T-cell (primary cell): ENCODE data around the gene AKR1C1. TPM values are rescaled to one million over a fixed set of nuclear protein-coding genes. Genes with fewer than 3 reads are reported as not detected.
"Not testable (repeated sequence)": the region's sequence is repeated elsewhere in the genome, so short reads cannot be mapped to it uniquely, and the experiment has no call there.

Experiments used
- ATAC-seq, 4 experiments: fragments of 200-7000 bp in 3 of 4; fragments of 150-1000 bp in 1 of 4; cut with Tn5 transposase; replicated peaks in 1 of 4; 1 replicate in 3 of 4; 2 replicates in 1 of 4; pipeline ENCODE4 v1.10.0; 2021; ENCODE audit warnings: moderate library complexity in 3 of 4, mild to moderate bottlenecking in 2 of 4, moderate number of reproducible peaks in 1 of 4
- CTCF ChIA-PET, 2 donors: fragments of 300-600 bp; sonication (Branson Sonifier 250); formaldehyde crosslinking; loops; one replicate each; lab custom pipeline; 2022; ENCODE audit warnings: antibody characterized with exemption in 2 of 2; lab: Charles Lee
- POLR2A ChIA-PET, 2 donors: fragments of 300-600 bp; sonication (Branson Sonifier 250); formaldehyde crosslinking; loops; one replicate each; lab custom pipeline; 2022; ENCODE audit warnings: antibody characterized with exemption in 2 of 2; lab: Charles Lee
- DNase-seq, 35 experiments: peaks; one replicate each; pipeline versions ENCODE4 v3.0.0 to v3.0.0-alpha.2; 2013 to 2023
- H3K27ac ChIP-seq: one replicate; pipeline ENCODE4 v1.5.1; 2013; ENCODE audit warnings: low read length
- H3K27me3 ChIP-seq, 2 experiments: replicated peaks in 1 of 2; 1 replicate in 1 of 2; 2 replicates in 1 of 2; pipeline versions ENCODE4 v1.6.1 to v1.7.0; 2013; ENCODE audit warnings: low read length in 1 of 2, mixed read lengths in 1 of 2; ENCODE audit not compliant: control insufficient read depth in 2 of 2, insufficient read depth in 2 of 2; ENCODE audit errors: extremely low read depth in 1 of 2
- H3K36me3 ChIP-seq, 2 donors: 1 replicate in 1 of 2; 2 replicates in 1 of 2; pipeline versions ENCODE4 v1.6.1 to v1.7.0; 2013; ENCODE audit warnings: low read length in 1 of 2; ENCODE audit not compliant: control insufficient read depth in 2 of 2, insufficient read depth in 1 of 2; ENCODE audit errors: extremely low read depth in 1 of 2
- H3K4me1 ChIP-seq, 2 experiments: 1 replicate in 1 of 2; 2 replicates in 1 of 2; pipeline versions ENCODE4 v1.6.1 to v1.7.0; 2013; ENCODE audit warnings: low read length in 2 of 2, mixed read lengths in 1 of 2; ENCODE audit not compliant: insufficient read depth in 2 of 2, control insufficient read depth in 1 of 2; ENCODE audit errors: extremely low read depth in 1 of 2
- H3K4me3 ChIP-seq, 2 donors: 1 replicate in 1 of 2; 2 replicates in 1 of 2; pipeline versions ENCODE4 v1.5.1 to v1.7.0; 2013; ENCODE audit warnings: mild to moderate bottlenecking in 2 of 2, low read length in 1 of 2, moderate library complexity in 1 of 2; ENCODE audit not compliant: control insufficient read depth in 1 of 2; ENCODE audit errors: extremely low read depth in 1 of 2
- H3K9me3 ChIP-seq: 2 replicates; pipeline ENCODE4 v1.7.0; 2013
- H3K27ac Mint-ChIP-seq, 2 donors: one replicate each; pipeline ENCODE4 v1.8.0; 2020 to 2021; ENCODE audit warnings: mild to moderate bottlenecking in 2 of 2, mixed read lengths in 2 of 2
- H3K27me3 Mint-ChIP-seq, 2 donors: one replicate each; pipeline ENCODE4 v1.8.0; 2021 to 2022; ENCODE audit warnings: mixed read lengths in 2 of 2
- H3K36me3 Mint-ChIP-seq: one replicate; pipeline ENCODE4 v1.8.0; 2021; ENCODE audit warnings: mixed read lengths
- H3K4me1 Mint-ChIP-seq, 3 donors: one replicate each; pipeline ENCODE4 v1.8.0; 2020 to 2022; ENCODE audit warnings: mixed read lengths in 3 of 3, mild to moderate bottlenecking in 1 of 3
- H3K4me3 Mint-ChIP-seq, 3 donors: one replicate each; pipeline ENCODE4 v1.8.0; 2020 to 2022; ENCODE audit warnings: mild to moderate bottlenecking in 3 of 3, mixed read lengths in 3 of 3, moderate library complexity in 3 of 3
- H3K9me3 Mint-ChIP-seq, 3 donors: one replicate each; pipeline ENCODE4 v1.8.0; 2020 to 2022; ENCODE audit warnings: mixed read lengths in 3 of 3
- WGBS: methylation state at CpG from one replicate; pipeline ENCODE4 v1.1.5; 2013; ENCODE audit warnings: missing lambda C conversion rate; ENCODE audit not compliant: insufficient coverage; 5-methylcytosine and 5-hydroxymethylcytosine counted together
- total RNA-seq, 35 experiments: library from RNA in 6 of 35; stranded (reverse) in 6 of 35; fragments of 120-200 nt in 1 of 35; gene quantifications; one replicate each; pipeline versions ENCODE4 v1.2.1 to v1.2.4 and lab custom pipeline; 2013 to 2026

The AKR1C1 gene
- total RNA-seq, 5 donors from 2014 or later (not counting 1 experiment from before 2014, with no cell fraction given), result 1.1 to 4.8 (median 3.0) TPM

DNA sequence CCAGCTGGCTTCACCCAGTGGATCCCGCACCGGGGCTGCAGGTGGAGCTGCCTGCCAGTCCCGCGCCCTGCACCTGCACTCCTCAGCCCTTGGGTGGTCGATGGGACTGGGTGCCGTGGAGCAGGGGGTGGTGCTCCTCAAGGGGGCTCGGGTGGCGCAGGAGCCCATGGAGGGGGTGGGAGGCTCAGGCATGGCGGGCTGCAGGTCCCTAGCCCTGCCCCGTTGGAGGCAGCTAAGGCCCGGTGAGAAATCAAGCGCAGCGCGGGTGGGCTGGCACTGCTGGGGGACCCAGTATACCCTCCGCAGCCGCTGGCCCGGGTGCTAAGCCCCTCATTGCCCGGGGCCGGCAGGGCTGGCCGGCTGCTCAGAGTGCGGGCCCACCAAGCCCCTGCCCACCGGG, 69.2 kb downstream of the AKR1C1 start:
- WGBS, result 80% methylated on average over 5 of the region's 22 CpGs
- H3K9me3 ChIP-seq, H3K36me3 ChIP-seq, H3K27ac Mint-ChIP-seq, H3K27me3 Mint-ChIP-seq, H3K27ac ChIP-seq, H3K4me1 ChIP-seq, H3K27me3 ChIP-seq, H3K4me1 Mint-ChIP-seq, CTCF ChIA-PET, ATAC-seq, H3K4me3 Mint-ChIP-seq, H3K4me3 ChIP-seq, POLR2A ChIA-PET, DNase-seq, H3K36me3 Mint-ChIP-seq: not testable (repeated sequence)
- peaks cover 23 to 41% (median 27%) of the 10 kb centered on the region in 3 donors for H3K9me3 Mint-ChIP-seq

Other genes with a start within 250 kb of the AKR1C1 start
- 10 to 100 TPM in 3 of 5 donors, 1 to 10 TPM in 2; 3.7 to 24.5 (median 10.8) TPM for gene AKR1E2, start 137.2 kb upstream of the AKR1C1 start, total RNA-seq
- gene AKR1C2, start 40.4 kb downstream of the AKR1C1 start, total RNA-seq, result under 1 TPM in 3 of 5 donors, not detected in 2; 0.15 to 0.47 (median 0.41) TPM
- 10 to 100 TPM in 1 of 5 donors, 1 to 10 TPM in 4; 1.1 to 13.6 (median 4.2) TPM for gene AKR1C3, start 131.0 kb downstream of the AKR1C1 start, total RNA-seq
- gene AKR1C8, start 221.7 kb downstream of the AKR1C1 start, total RNA-seq, result 1 to 10 TPM in 3 of 5 donors, under 1 TPM in 1, not detected in 1; 0.46 to 2.0 (median 1.6) TPM
- gene AKR1C4, start 233.4 kb downstream of the AKR1C1 start, total RNA-seq, result under 1 TPM in 1 of 5 donors, not detected in 4; 0.23 TPM